ENCODE measurements around the gene DMD. TPM values are rescaled to one million over a fixed set of nuclear protein-coding genes. Genes with fewer than 3 reads are reported as not detected.

Gene DMD
- total and polyA plus RNA-seq, 2 donors (not counting 1 experiment from before 2014, with no cell fraction given), result 2.0 to 51.8 TPM

DNA sequence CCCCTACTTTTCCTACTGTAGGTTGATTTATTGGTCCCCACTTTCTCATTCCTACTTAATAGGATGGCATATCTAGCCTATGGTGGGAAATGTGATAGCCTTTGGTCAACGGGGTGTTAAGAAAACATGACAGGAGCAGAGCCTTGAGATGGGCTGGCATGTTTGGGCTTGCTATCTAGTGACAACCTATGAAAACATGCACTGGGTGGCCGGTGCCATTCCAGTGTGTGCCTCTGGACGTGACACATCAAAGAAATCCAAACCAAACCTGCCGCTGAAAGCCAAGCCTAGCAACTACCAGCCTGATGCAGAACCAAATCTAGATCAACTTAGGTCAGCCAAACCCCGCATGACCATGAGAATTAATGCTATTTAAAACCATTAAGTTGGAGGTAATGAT lies 317.6 kb downstream of the DMD start:
- Mint-ChIP-seq H3K27me3 (no peaks in the 10 kb centered on the region), H3K27ac (no peak overlapping the region), H3K4me3 (no peak overlapping the region), H3K9me3 (ENCODE audit: insufficient read depth) (no peaks in the 10 kb centered on the region), H3K4me1 (no peaks in the 10 kb centered on the region)
- TF ChIP-seq, protein P1, sequence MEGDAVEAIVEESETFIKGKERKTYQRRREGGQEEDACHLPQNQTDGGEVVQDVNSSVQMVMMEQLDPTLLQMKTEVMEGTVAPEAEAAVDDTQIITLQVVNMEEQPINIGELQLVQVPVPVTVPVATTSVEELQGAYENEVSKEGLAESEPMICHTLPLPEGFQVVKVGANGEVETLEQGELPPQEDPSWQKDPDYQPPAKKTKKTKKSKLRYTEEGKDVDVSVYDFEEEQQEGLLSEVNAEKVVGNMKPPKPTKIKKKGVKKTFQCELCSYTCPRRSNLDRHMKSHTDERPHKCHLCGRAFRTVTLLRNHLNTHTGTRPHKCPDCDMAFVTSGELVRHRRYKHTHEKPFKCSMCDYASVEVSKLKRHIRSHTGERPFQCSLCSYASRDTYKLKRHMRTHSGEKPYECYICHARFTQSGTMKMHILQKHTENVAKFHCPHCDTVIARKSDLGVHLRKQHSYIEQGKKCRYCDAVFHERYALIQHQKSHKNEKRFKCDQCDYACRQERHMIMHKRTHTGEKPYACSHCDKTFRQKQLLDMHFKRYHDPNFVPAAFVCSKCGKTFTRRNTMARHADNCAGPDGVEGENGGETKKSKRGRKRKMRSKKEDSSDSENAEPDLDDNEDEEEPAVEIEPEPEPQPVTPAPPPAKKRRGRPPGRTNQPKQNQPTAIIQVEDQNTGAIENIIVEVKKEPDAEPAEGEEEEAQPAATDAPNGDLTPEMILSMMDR (IDR thresholded peaks at IDR 0.05), result no peak
- TF ChIP-seq EZH2 (IDR thresholded peaks at IDR 0.05; ENCODE audit: borderline replicate concordance, insufficient read depth, low read depth, low read length, poor library complexity, severe bottlenecking), result no peak
- Histone ChIP-seq H3K4me2 (replicated peaks; ENCODE audit: low read depth, low read length, poor library complexity, severe bottlenecking) (no peak overlapping the region), H3K9me3 (ENCODE audit: control extremely low read depth in 1 of 3, control insufficient read depth in 2 of 3, insufficient read depth in 1 of 3, low read length in 2 of 3) (no peaks in the 10 kb centered on the region), H3K36me3 (replicated peaks in 1 of 2; ENCODE audit: control extremely low read depth in 1 of 2, control insufficient read depth in 1 of 2, extremely low read depth in 1 of 2, insufficient read depth in 2 of 2, low read length in 1 of 2) (no peaks in the 10 kb centered on the region), H3K4me1 (ENCODE audit: control insufficient read depth in 2 of 2, insufficient read depth in 2 of 2, low read length in 2 of 2) (no peaks in the 10 kb centered on the region), H3K27ac (ENCODE audit: low read length in 2 of 2) (no peak overlapping the region), H4K20me1 (ENCODE audit: control insufficient read depth, insufficient read depth, low read length, poor library complexity, severe bottlenecking) (no peaks in the 10 kb centered on the region), H3K79me2 (ENCODE audit: control insufficient read depth, insufficient read depth, low read length) (no peaks in the 10 kb centered on the region), H2AFZ (ENCODE audit: insufficient read depth, low read depth, low read length, poor library complexity, severe bottlenecking) (no peak overlapping the region), H3K27me3 (replicated peaks in 1 of 4; ENCODE audit: control extremely low read depth in 1 of 4, control insufficient read depth in 3 of 4, insufficient read depth in 4 of 4, low read length in 3 of 4) (no peaks in the 10 kb centered on the region), H3K9ac (ENCODE audit: low read length) (no peak overlapping the region), H3K4me3 (ENCODE audit: control extremely low read depth in 1 of 5, extremely low read depth in 1 of 5, insufficient read depth in 1 of 5, low read depth in 2 of 5, low read length in 4 of 5) (no peak overlapping the region)
- ChIA-PET POLR2A (no interaction called here), CTCF (no interaction called here)
- intact Hi-C loops (cut with micrococcal nuclease), result no loop called here
- DNase-seq, result no peak
- no CpG with 5 or more reads among the region's 5 CpGs for WGBS (ENCODE audit: insufficient coverage)
- ATAC-seq (ENCODE audit: low read depth), result no peak

DNA sequence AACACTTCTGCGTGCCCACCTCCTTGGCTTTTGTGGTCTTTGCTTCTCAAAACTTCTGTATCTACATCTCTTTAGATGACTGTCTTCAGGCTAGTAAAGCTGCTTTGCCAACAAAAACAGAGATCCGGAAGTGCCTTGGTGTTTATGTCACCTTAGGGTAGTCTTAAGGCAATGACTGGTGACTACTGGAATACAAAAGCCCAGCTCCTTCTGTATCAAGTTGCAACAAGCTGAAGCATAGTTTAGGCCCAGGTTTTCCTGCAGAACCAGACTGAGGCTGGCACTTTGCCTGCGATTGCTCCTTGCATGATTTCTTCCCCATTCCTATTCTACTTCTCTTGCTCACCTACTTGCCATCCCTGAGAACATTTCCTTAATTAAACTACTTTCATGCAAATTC lies 333.8 kb downstream of the DMD start:
- no peaks in the 10 kb centered on the region for H3K27me3 ChIP-seq (replicated peaks in 1 of 4; ENCODE audit: control extremely low read depth in 1 of 4, control insufficient read depth in 3 of 4, insufficient read depth in 4 of 4, low read length in 3 of 4)
- H2AFZ ChIP-seq (ENCODE audit: insufficient read depth, low read depth, low read length, poor library complexity, severe bottlenecking), result no peak overlapping the region
- H3K36me3 ChIP-seq (replicated peaks in 1 of 2; ENCODE audit: control extremely low read depth in 1 of 2, control insufficient read depth in 1 of 2, extremely low read depth in 1 of 2, insufficient read depth in 2 of 2, low read length in 1 of 2), result no peaks in the 10 kb centered on the region
- POLR2A ChIA-PET, result no interaction called here
- H3K27ac ChIP-seq (ENCODE audit: low read length in 2 of 2), result no peak overlapping the region
- CTCF ChIA-PET, result no interaction called here
- Mint-ChIP-seq H3K4me1 (no peaks in the 10 kb centered on the region), H3K9me3 (ENCODE audit: insufficient read depth) (no peaks in the 10 kb centered on the region), H3K27ac (no peak overlapping the region), H3K4me3 (no peak overlapping the region), H3K27me3 (no peaks in the 10 kb centered on the region)
- DNase-seq, result no peak
- no peaks in the 10 kb centered on the region for H3K9me3 ChIP-seq (ENCODE audit: control extremely low read depth in 1 of 3, control insufficient read depth in 2 of 3, insufficient read depth in 1 of 3, low read length in 2 of 3)
- no peaks in the 10 kb centered on the region for H3K79me2 ChIP-seq (ENCODE audit: control insufficient read depth, insufficient read depth, low read length)
- no peak overlapping the region for H3K4me3 ChIP-seq (ENCODE audit: control extremely low read depth in 1 of 5, extremely low read depth in 1 of 5, insufficient read depth in 1 of 5, low read depth in 2 of 5, low read length in 4 of 5)
- no peak overlapping the region for H3K4me2 ChIP-seq (replicated peaks; ENCODE audit: low read depth, low read length, poor library complexity, severe bottlenecking)
- WGBS (ENCODE audit: insufficient coverage), result no CpG with 5 or more reads among the region's 3 CpGs
- no peak for ATAC-seq (ENCODE audit: low read depth)
- TF ChIP-seq, protein P1 (IDR thresholded peaks at IDR 0.05), result no peak
- TF ChIP-seq EZH2 (IDR thresholded peaks at IDR 0.05; ENCODE audit: borderline replicate concordance, insufficient read depth, low read depth, low read length, poor library complexity, severe bottlenecking), result no peak
- H3K9ac ChIP-seq (ENCODE audit: low read length), result no peak overlapping the region
- H3K4me1 ChIP-seq (ENCODE audit: control insufficient read depth in 2 of 2, insufficient read depth in 2 of 2, low read length in 2 of 2), result no peaks in the 10 kb centered on the region
- intact Hi-C loops (cut with micrococcal nuclease), result no loop called here
- no peaks in the 10 kb centered on the region for H4K20me1 ChIP-seq (ENCODE audit: control insufficient read depth, insufficient read depth, low read length, poor library complexity, severe bottlenecking)
